Mononuclear cell (primary cell): ENCODE data around the gene SPATA31C2. TPM values are rescaled to one million over a fixed set of nuclear protein-coding genes. Genes with fewer than 3 reads are reported as not detected.
"Not testable (repeated sequence)": the region's sequence is repeated elsewhere in the genome, so short reads cannot be mapped to it uniquely, and the experiment has no call there.

ENCODE experiments used
- H3K27me3 ChIP-seq: 2 replicates; pipeline ENCODE4 v1.6.0; 2011; ENCODE audit warnings: low read length, control low read depth; ENCODE audit not compliant: insufficient read depth
- H3K4me1 ChIP-seq: 2 replicates; pipeline ENCODE4 v1.5.1; 2011; ENCODE audit warnings: mild to moderate bottlenecking, low read length, control low read depth; ENCODE audit not compliant: insufficient read depth
- H3K4me3 ChIP-seq: 2 replicates; pipeline ENCODE4 v1.5.1; 2011; ENCODE audit warnings: mild to moderate bottlenecking, low read length, moderate library complexity
- H3K9me3 ChIP-seq: 2 replicates; pipeline ENCODE4 v1.5.1; 2011; ENCODE audit warnings: low read depth, mild to moderate bottlenecking, control low read depth, low read length
- total RNA-seq: library from RNA; depleted of rRNA; stranded (reverse); fragments of >200 nt; gene quantifications from one replicate; pipeline ENCODE4 v1.2.3, GENCODE V29; 2012

SPATA31C2 gene
- total RNA-seq, 1 donor: not detected

DNA sequence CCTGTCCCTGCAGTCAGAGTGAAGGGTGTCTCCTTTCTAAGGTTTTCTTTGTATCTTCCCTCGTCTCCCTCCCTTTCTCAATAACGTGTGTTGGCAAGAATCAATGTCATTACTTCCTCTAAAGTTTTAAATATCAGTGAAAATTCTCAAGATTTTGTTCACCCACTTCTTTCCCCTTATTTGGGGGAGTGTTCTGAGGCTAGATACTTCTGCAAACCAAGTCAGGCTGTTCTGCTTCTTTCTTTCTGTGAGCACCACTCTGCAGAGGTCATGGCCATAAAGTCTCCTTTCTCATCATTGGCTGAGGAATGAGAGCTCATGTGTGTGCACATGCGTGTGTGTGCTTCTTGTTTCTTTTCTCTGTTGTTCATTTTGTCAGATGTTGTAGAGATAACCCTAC, 26.6 kb upstream of the SPATA31C2 start:
- no peaks in the 10 kb centered on the region for H3K9me3 ChIP-seq
- H3K4me1 ChIP-seq: no peaks in the 10 kb centered on the region
- H3K4me3 ChIP-seq: no peak overlapping the region
- H3K27me3 ChIP-seq: no peaks in the 10 kb centered on the region

DNA sequence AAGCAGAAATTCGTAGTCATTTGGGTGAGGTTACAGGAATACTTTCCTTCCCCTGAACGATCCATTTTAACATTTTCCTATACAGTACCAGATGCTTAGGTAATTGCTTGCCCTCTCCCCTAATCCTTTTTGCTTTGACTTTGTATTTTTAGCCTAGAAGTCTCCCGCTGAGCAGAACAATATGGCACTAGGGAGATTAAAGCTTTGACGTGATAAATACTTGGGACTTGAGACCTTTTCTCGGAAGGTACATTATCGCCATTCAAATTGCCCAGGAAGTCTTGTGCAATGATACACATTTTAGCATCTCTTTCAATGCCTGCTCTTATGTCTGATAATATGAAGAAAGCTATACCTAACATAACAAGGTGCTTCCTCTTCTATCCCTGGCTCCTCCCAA, 22.9 kb upstream of the SPATA31C2 start:
- Histone ChIP-seq H3K4me3 (no peak overlapping the region), H3K4me1 (no peaks in the 10 kb centered on the region), H3K27me3 (no peaks in the 10 kb centered on the region), H3K9me3 (no peaks in the 10 kb centered on the region)

DNA sequence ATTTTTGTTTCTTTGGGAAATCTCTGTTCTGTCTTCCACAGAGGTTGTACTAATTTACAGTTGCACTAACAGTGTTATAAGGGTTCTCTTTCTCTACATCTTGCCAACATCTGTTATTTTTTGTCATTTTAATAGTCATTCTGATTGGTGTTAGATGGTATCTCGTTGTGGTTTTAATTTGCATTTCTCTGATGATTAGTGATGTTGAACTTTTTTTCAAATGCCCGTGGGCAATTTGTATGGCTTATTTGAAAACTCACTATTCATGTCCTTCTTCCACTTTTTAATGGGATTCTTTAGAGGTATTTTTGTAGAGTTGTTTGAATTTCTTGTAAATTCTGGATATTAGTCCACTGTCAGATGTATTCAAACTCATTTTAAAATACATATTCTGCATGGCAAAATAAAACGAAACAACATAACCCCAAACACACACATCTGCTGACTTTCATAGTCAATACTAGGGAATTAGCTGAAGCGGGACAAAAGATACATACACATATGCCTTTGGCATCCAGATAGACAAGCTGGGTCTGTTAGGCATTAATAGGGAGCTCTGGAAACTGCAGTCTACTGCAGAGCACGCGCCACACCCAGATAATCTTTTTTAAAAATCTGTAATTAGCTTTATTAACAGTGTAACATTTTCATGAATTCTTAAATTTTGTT, 5.8 kb upstream of the SPATA31C2 start:
- Histone ChIP-seq H3K4me3 (no peak overlapping the region), H3K9me3 (no peaks in the 10 kb centered on the region), H3K4me1 (no peaks in the 10 kb centered on the region), H3K27me3 (peaks cover 5% of the 10 kb centered on the region)

DNA sequence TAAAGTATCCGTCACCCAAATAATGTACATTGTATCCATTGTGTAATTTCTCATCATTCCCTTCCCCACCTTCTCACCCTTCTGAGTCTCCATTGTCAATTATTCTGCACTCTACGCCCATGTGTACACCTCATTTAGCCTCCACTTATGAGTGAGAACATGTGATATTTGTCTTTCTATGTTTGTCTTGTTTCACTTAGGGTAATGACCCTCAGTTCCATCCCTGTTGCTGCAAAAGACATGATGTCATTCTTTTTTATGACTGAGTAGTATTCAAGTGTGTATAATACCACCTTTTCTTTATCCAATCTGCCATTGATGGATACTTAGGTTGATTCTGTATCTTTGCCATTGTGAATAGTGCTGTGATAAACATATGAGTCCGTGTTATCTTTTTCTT, 4.9 kb upstream of the SPATA31C2 start:
- no peaks in the 10 kb centered on the region for H3K4me1 ChIP-seq
- H3K9me3 ChIP-seq: no peaks in the 10 kb centered on the region

DNA sequence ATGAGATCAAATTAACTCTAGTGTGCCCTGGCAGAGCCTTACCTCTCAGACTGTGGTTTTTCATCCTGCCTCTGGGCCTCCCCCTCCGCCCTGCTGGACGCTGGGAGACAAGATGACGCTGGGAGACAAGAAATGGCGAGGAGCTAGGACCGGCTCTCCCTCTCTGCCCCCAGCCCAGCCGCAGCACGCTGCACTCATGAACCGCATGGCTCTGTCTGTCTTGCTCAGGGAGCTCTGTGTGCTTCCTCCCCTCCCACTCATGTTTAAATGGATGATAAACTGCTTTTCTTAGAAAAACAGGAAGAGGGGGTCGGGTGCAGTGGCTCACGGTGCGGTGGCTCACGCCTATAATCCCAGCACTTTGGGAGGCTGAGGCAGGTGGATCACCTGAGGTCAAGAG, 4.7 kb downstream of the SPATA31C2 start:
- H3K4me1 ChIP-seq, H3K4me3 ChIP-seq, H3K9me3 ChIP-seq, H3K27me3 ChIP-seq: not testable (repeated sequence)

More for the DNA sequence above, 4.9 kb upstream of the SPATA31C2 start:
- Histone ChIP-seq H3K27me3 (peaks cover 5% of the 10 kb centered on the region), H3K4me3 (no peak overlapping the region)

DNA sequence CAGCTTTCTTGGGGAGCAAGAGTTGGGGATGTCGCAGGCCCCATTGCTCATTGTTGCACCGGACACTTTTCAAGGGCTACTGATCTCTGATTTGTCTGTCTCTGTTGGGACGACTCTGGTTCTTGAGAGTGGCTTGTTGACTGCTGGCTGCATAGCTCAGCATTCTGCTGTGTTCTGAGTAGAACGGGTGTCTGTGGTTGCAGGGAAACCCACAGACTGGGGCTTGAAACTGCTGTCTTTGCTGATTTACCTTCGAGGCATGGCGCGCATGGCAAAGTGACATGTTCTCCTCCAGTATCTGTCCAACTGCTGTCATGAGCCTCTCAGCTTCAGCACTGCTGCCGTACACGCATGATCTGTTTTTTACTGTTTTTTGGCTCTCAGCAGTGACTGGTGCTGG, 8.7 kb downstream of the SPATA31C2 start:
- not testable (repeated sequence) for H3K4me3 ChIP-seq, H3K4me1 ChIP-seq, H3K27me3 ChIP-seq, H3K9me3 ChIP-seq

DNA sequence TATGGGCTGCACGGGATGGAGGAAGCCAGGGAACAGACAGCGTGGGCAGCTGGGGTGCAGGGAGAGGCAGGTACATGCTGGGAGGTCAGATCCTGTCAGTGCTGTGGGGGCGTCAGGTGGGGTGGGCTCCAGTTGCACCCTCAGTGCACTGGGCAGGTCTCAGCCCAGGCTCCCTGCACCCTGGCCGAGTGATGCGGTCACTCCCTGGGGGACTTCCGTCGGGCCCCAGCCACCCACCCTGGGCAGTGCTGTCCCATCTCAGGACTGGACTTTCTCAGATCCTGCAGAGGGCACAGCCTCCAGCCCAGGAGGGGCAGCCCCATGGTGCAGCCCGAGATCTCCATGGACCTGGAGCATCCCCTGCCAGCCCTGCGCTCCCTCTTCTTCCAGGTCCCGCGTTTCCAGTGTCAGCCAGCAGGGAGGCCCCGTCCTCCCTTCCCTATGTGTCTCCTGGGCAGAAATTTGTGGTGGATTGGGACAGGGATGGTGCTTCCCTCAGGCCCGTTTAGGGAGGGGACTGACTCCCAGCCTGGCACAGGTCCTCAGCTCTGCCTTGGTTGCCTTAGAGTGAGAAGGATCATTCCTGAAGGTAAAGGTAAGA, 10.5 kb downstream of the SPATA31C2 start:
- H3K9me3 ChIP-seq, H3K4me1 ChIP-seq, H3K4me3 ChIP-seq, H3K27me3 ChIP-seq: not testable (repeated sequence)

DNA sequence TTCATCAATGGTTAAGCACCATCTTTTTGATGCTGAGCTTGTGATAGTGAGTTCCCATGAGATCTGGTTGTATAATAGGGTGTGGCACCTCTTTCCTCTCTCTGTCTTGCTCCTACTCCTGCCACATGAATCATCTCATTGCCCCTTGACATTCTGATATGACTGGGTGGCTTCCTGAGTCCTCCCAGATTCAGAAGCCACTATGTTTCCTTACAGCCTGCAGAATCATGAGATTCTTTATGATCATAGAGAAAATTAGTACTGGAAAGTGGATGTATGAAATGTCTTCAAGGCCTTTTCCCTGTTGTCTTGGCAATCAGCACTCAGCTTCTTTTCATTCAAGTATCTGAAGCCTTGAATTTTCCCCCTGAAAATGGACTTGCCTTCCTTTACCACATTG, 14.9 kb downstream of the SPATA31C2 start:
- not testable (repeated sequence) for H3K27me3 ChIP-seq, H3K4me3 ChIP-seq, H3K9me3 ChIP-seq, H3K4me1 ChIP-seq

DNA sequence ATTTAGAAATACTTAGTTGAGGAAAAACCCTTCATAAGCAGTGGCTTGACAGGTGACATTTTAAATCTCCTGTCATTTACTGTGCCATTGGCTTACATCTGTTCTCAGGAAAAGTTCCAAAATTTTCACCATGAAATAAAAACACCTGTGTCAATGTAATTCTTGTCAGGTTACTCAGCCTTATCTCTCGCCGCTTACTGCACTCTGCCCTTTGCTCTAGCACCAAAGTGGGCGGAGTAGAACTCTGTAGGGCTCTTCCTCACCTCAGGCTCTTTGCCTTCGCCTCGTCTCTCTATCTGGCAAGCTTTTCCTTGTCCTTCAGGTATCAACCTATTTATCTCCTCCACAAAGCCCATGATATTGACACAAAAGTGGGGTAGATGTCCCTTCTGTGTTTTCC, 20.2 kb downstream of the SPATA31C2 start:
- not testable (repeated sequence) for H3K4me1 ChIP-seq, H3K9me3 ChIP-seq, H3K4me3 ChIP-seq, H3K27me3 ChIP-seq

DNA sequence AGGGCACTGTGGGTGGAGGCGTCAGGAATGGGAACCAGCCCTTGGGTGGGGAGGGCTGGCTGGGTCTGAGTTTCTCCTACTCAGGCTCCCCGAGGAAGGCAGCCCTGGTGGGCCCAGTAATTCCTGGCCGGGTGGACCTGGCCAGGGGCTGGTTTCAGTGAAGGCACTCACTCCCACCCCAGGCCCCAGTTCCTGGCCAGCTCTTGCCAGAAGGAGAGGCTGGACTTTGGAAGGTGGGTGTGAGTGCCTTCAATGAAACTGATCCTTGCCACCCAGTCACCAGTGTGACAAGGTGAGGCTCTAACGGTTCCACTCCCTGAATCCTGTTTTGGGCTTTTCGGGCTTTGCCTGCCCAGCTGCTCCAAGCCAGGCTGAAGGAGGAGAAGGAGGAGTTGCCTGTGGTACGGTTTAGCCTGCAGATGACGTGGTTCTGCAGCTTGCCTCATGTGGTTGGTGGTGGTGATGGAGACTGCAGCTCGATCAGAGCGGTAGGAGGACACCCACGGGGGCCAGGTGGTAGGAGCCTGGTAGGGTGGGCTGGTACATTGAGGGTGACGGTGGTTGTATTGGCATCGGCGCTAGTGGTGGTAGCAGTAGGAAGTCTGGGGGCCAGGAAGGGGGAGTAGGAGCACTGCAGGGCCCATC, 23.2 kb downstream of the SPATA31C2 start:
- H3K4me3 ChIP-seq, H3K4me1 ChIP-seq, H3K9me3 ChIP-seq, H3K27me3 ChIP-seq: not testable (repeated sequence)

DNA sequence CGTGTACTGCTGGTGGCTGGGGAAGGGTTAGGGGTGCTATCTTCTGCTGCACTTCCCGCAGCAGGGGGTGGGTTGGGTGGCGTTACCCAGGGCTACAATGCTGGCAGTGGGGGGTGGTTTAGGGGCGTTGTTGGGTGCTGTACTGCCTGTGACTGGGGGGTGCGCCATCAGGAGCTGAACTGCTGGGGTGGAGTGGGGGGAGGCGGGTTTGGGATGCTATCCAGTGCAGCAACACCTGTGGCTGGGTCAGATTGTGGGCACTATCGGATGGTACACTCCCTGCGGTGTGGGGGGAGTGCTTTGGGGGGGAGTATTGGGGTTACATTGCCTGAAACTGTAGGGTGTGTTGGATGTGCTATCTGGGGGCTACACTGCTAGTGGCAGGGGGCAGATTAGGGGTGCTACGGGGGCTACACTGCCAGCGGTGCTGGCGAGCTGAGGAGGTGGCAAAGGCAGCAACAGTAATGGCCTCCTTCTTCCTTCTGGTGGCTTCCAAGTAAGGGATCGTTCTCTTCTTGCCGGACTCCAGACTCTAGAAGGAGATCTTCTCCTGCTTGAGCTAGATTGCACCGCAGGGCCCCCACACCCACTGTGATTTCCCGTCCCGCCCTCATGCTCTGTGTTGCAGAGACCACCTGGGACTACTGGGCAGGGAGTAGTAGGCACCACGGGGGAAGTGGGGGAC, 23.9 kb downstream of the SPATA31C2 start:
- not testable (repeated sequence) for H3K4me3 ChIP-seq, H3K4me1 ChIP-seq, H3K9me3 ChIP-seq, H3K27me3 ChIP-seq

DNA sequence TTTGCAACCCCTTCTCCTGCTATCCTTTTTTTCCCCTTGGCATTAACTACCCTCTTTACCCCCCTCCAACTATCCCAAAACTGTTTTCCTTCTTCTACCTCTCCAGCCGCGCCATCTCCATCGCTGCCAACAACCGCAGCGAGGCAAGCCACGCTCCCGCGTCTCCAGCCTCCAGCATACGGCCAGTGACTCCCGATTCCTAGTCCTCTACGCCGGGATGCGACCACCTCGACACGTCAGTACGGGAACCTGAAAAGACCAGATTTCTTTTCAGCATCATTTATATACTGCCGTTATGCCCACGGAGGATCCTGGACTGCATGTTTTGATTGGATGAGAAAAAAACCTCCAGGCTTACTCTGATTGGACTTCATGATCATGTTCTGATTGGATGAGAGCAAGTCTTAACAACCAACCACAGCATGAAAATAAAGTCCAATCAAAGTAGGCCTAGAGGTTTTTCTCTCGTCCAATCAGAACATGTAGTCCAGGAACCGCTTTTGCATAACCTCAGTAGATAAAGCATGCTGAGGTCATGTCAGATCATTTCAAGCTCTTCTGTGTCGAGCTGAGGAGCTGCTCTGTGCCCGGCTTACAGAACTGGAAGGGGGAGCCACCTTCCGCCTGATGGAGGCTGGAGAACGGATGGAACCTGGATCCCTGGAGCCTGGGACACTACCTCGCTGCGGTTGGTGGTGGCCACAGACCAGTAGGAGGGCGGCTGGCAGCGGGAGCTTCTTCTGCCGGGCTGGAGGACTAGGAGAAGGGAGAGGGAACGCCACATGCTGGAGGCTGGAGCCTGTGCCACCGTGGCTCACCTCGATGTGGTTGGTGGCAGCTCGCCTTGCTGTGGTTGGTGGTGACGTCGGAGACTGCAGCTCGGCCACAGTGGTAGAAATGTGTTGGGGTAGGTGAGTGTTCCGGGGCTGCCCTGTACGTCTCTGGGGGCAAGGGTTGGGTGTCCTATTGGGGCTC, 24.8 kb downstream of the SPATA31C2 start:
- H3K4me3 ChIP-seq, H3K4me1 ChIP-seq, H3K27me3 ChIP-seq, H3K9me3 ChIP-seq: not testable (repeated sequence)

DNA sequence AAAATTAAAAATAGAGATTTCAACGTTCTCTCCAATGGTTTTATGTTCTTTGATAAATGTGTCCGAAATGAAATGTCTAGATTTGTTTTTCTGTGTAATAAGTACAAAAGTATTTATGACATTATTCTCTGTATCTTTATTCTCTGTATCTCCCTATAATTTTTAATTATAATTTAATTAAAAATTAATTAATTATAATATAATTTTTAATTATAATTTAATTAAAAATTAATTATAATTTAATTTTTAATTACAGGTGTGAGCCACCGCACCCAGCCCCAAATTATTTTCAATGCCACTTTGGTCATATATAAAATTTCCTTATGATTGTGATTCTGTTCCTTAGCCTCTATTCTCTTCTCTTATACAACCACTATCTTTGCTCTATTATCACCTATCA, 28.2 kb downstream of the SPATA31C2 start:
- no peaks in the 10 kb centered on the region for H3K9me3 ChIP-seq
- no peaks in the 10 kb centered on the region for H3K4me1 ChIP-seq
- H3K4me3 ChIP-seq: no peak overlapping the region
- peaks cover 7% of the 10 kb centered on the region for H3K27me3 ChIP-seq

DNA sequence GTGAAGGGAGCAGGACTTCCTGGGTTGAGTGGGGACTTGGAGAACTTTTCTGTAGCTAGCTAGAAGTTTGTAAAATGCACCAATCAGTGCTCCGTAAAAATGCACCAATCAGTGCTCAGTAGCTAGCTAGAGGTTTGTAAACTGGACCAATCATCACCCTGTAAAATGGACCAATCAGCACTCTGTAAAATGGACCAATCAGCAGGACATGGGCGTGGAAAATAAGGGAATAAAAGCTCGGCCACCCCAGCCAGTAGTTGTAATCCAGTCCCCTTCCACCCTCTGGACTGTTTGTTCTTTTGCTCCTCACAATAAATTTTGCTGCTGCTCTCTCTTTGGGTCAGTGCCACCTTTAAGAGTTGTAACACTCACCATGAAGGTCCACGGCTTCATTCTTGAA, 29.5 kb downstream of the SPATA31C2 start:
- Histone ChIP-seq H3K27me3 (peaks cover 7% of the 10 kb centered on the region), H3K4me3 (no peak overlapping the region), H3K9me3 (no peaks in the 10 kb centered on the region), H3K4me1 (no peaks in the 10 kb centered on the region)

DNA sequence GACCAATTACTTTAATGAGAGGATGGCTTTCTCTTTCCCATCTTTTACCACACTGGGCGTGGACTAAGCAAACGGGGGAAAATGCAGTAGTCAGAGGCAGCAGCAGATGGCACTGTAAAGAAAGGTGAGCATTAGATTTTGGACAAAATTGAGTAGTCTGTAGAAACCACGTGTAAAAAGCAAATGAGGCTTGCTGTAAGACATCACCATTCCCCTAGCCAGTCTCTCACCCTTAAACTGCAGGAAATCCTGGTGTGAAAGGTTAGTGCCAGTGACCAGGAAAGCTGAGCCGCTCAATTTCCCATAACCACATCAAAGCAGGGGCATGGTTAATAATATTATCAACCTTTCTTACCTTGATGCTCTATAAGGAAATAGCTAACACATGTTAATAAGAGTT, 31.8 kb downstream of the SPATA31C2 start:
- Histone ChIP-seq H3K9me3 (no peaks in the 10 kb centered on the region), H3K4me1 (no peaks in the 10 kb centered on the region), H3K27me3 (peaks cover 7% of the 10 kb centered on the region), H3K4me3 (no peak overlapping the region)
